Fibroblast of skin of right quadriceps (primary cell): ENCODE data around the gene ATG2B.

Experiments used
- DNase-seq: peaks from one replicate; pipeline ENCODE4 v3.0.0-alpha.2; 2013

The ATG2B gene, protein sequence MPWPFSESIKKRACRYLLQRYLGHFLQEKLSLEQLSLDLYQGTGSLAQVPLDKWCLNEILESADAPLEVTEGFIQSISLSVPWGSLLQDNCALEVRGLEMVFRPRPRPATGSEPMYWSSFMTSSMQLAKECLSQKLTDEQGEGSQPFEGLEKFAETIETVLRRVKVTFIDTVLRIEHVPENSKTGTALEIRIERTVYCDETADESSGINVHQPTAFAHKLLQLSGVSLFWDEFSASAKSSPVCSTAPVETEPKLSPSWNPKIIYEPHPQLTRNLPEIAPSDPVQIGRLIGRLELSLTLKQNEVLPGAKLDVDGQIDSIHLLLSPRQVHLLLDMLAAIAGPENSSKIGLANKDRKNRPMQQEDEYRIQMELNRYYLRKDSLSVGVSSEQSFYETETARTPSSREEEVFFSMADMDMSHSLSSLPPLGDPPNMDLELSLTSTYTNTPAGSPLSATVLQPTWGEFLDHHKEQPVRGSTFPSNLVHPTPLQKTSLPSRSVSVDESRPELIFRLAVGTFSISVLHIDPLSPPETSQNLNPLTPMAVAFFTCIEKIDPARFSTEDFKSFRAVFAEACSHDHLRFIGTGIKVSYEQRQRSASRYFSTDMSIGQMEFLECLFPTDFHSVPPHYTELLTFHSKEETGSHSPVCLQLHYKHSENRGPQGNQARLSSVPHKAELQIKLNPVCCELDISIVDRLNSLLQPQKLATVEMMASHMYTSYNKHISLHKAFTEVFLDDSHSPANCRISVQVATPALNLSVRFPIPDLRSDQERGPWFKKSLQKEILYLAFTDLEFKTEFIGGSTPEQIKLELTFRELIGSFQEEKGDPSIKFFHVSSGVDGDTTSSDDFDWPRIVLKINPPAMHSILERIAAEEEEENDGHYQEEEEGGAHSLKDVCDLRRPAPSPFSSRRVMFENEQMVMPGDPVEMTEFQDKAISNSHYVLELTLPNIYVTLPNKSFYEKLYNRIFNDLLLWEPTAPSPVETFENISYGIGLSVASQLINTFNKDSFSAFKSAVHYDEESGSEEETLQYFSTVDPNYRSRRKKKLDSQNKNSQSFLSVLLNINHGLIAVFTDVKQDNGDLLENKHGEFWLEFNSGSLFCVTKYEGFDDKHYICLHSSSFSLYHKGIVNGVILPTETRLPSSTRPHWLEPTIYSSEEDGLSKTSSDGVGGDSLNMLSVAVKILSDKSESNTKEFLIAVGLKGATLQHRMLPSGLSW (N-terminal part only)

DNA sequence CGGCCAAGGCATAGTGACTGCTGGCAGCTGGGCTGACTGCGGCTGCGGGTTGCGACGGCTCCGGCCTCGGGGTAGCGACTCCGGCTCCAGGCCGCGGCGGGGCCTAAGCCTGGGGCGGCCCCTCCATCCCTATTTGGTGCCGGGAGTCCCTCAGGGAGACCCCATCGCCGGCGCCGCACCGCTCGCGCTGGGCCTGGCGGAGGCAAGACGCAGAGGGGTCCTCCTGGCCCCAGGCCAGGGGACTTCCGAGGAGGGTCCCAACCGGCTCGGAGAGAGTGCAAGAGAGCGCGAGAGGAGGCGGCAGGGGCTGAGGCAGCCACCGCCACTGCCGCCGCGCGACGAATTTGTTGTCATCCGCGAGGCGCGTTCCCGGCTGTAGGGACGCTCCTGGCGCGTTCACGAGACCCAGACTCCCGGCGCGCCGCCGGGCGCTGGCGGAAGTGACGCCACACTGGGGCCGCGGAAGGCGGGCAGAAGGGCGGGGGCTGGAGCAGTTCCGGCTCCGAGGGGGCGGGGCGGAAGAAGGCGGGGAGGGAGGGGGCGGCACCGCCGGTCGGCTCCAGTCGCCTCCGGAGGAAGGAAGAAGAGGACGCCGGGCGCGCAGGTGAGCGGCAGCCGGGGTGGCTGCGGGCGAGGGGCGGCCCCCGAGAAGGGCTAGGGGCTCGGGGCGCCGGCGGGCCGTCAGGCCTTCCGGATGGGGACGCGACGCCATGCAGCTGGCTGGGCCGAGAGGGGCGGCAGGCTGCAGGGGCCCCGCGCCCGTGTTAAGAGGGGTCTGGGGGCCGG, at the start of gene ATG2B, which contains the start of gene GSKIP:
Gene ATG2B, minus strand, starts transcription at position 377 of the 786 bp plus-strand sequence. Its CDS starts 365 bp downstream, at position 12.
Gene GSKIP, plus strand, starts transcription at position 562 of the 786 bp plus-strand sequence. CDS start 18,722 bp downstream, outside the sequence.
- DNase-seq = peak; percentile 90

DNA sequence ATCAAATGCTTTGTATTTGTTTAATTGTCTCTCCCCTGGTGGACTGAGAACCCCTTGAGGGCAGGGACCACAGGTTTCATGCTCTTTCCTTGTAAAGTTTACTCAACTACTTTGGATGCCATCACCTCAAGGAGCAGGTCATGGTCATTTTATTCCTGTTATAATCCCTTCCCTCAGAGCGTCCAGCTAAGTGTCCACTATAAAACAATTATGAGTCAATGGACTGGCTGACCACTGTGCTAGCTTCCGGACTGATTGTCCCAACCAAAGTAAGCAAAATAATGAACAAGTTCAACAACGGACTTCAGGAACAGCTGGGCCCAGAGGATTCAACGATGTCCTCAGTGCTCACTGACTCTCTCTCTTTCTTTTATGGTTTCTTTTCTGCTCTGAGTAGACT, 47.0 kb upstream of the ATG2B start:
- DNase-seq = no peak

DNA sequence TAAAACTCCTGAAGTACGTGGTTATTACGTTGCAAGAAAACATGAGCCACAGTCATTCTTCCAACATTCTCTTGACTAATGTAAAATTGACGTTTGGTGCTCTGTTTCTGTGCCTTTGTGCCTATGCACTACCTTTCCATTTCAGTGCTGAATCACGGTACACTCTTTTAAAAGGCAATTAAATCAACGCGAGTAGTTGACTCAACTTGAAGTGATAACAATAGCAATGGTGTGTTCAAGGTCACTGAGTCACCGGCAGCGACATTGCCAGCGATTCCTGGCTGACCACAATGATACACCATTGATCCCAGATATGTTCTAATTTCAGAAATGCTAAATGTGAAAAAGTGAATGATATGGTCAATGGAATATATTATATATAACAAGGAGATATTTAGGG, 46.6 kb upstream of the ATG2B start:
- DNase-seq = no peak

DNA sequence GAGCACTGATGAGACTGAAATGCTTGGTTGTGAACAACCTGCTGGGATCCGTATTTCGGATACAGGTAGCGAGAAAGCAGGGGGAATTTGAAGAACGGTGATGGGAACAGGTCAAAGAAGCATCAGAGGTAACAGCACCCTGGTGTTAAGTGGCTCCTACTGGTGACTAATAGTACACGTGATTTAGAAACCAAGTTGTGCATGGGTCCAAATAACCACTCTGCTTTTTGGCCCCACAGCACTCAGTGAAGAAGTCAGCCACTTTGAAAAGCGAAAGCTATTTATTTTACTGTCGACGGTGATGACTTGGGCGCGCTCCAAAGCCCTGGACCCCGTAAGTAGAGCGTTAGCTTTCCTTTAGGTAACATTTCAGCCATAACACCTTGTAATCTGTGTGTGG, 45.5 kb upstream of the ATG2B start:
- DNase-seq = no peak

DNA sequence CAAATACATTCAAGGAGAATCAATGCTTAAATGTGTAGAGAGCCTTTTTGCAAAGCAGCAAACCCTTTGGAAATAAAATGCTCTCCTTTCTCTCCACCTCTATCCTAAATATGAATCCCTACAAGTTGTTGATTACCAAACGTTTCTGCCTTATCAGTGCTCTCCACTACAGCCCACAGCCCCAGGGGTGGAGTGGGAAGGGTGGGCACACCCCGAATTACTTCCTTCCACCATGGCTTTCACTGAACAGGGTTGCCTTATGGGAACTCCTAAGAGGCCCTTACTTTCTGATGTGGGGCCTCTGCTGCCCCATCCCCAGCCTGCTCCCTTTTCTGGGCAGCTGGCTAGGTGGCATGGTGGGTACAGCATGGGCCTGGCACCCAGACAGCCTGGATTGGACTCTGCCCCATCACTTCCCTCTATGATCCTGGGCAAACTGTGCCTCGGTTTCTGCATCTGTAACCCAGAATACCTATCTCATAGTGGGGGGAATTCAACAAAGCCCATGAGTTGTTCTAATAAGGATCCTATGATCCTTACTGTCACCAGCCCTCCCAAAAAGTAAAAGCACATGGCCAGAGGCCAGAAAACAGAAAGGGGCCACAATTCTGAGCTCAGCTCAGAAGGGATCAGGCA, 44.9 kb upstream of the ATG2B start:
- DNase-seq = no peak

DNA sequence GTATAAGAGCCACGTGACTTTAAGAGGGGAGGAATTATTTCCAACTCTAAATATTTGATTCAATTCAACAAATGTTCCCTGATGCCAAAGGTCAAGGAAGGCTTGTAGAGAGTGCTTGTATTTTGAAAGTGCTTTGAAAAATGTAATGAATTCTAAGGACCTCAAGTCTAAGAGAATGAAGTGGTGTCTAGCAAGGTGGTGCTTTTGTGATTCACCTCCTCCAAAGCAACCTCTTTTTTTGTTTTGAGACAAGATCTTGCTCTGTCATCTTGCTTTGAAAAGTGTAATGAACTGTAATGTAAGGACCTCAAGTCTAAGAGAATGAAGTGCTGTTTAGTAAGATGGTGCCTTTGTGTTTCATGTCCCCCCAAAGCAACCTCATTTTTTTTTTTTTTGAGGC, 42.5 kb upstream of the ATG2B start:
- DNase-seq = no peak

DNA sequence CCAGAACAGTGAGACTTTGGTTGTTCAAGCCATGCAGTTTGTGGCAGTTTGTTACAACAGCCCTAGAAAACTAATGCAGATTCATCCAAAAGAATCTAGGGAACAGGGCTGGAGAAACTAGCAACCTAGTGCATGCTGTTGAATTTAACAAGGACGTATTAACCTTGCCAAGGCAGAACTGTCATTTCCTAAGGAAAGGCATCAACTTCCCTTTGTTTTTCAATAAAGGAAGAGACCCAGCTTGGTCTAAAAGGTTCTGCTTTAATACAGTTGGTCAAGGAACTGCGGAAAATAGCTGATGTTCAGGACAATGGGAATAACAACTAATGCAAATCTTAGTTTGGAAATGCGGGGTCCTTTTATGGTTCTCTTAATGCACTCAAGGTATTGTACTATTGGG, 40.3 kb upstream of the ATG2B start:
- no peak for DNase-seq

DNA sequence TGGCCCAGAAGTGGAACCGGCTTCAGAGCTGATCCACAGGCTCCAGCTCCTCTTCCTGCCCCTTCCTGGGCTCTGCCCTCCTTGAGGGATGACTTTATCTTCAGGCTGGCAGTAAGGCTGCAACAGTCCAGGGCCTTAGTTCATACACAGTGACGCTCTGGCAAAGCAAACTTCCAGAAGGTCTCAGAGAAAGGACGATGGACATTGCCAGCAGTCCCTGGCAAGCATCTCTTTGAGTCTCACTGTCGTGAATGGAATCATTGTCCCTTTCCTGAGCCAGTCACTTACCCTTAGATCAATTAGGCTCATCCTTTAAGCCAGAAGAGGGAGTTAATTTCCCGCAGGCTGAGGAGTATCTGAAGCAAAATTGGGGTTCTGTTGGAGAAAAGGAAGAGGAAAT, 37.4 kb upstream of the ATG2B start:
- DNase-seq = no peak

DNA sequence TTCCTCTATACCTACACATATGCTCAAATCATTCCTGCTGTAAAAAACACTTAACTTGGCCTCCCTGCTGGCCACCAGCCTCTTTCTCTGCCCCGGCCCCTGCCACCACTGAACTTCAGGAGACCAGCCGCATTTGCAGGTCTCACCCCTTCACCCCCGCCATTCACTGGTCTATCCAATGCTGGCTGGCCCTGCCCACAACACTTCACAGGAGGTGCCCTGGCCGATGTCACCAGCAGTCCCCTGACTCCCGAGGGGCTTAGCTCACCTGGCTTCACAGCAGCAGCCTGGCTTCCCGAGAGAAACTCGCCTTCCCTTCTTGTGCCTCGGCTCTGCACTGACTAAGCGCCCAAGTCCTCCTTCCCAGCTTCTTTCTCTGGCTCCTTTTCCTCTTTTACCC, 36.3 kb upstream of the ATG2B start:
- DNase-seq = no peak

DNA sequence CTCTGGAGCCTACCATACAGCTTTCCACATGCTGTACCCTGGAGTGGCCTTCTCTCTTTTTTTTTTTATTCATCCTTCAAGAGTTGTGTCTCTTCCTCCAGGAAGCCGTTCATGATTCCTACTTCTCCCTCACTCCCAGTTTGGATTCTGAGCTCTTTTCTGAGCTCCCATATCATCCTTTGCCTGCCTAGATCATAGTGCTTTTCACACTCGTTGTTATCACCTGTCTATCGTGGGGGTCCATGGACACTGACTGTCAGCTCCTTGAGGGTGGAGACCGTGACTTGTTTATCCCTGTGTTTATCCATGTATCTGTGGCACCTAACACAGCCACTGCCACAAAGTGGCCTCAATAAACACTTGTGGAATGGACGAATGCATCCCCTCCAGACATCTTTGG, 35.8 kb upstream of the ATG2B start:
- DNase-seq = no peak

DNA sequence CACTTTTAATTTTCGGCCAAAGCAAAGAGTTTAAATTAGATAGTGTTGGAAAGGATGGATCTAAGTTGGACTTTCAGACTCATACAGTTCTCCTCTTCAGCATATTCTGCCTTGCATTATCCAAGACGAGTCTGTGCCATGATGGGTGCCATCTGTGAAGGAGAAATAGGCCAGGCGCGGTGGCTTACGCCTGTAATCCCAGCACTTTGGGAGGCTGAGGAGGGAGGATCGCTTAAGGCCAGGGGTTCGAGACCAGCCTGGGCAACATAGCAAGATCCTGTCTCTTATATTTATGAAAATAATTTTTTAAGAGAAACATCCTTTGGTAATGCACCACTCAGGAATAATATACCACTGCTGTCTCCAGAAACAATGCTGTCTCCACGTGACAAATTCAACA, 35.3 kb upstream of the ATG2B start:
- no peak for DNase-seq

DNA sequence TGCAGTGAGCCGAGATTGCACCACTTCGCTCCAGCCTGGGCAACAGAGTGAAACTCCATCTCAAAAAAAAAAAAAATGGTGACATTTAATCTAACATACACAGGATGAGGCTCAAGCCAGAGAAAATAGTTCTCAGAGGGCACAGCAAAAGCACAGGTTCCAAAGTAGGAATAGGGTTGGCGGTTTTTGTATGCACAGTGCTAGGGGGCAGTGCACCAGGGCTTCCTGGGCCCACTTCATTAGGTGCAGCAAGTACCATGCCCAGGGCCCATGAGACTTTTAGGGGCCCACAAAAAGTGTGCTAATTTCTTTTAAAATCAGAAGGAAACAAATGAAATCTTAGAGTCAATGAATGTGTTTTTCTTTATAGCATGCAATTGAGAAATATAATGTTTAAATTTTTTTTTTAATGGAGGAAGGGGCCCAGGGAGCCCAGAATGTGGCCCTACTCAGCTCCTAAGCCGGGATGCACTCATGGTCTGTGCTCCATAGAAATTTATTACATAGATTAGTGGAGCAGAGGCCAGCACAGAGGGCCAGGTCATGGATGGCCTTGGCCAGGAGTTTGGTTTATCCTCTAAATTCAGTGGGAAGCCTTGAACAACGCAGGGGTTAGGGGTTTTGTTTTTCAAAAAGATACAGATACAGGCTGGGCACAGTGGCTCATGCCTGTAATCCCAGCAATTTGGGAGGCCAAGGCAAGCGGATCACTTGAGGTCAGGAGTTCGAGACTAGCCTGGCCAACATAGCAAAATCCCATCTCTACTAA, 31.1 kb upstream of the ATG2B start:
- no peak for DNase-seq

DNA sequence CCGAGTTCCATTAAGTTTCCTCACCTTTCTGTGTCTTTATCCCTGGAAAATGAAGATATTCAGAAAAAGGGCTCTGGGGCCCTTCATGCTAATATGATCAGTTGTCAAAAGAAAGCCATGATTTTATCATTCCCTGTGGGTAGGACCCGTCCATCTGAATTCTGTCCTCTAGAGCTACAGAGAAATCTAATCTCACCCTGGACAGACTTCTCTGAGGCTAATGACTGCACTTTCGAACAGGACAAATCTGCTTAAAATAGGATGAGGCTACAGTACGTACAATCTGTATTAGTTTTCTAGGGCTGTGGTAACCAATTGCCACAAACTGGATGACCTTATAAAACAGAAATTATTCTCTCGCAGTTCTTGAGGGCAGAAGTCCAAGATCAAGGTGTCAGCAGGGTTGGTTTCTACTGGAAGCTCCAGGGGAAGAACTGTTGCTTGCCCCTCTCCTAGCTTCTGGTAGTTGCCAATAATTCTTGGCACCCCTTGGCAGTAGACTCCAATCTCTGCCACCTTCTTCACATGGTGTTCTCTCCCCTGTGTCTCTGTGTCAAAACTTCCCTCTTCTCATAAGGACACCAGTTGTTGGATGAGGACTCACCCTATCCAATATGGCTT, 30.0 kb upstream of the ATG2B start:
- no peak for DNase-seq

DNA sequence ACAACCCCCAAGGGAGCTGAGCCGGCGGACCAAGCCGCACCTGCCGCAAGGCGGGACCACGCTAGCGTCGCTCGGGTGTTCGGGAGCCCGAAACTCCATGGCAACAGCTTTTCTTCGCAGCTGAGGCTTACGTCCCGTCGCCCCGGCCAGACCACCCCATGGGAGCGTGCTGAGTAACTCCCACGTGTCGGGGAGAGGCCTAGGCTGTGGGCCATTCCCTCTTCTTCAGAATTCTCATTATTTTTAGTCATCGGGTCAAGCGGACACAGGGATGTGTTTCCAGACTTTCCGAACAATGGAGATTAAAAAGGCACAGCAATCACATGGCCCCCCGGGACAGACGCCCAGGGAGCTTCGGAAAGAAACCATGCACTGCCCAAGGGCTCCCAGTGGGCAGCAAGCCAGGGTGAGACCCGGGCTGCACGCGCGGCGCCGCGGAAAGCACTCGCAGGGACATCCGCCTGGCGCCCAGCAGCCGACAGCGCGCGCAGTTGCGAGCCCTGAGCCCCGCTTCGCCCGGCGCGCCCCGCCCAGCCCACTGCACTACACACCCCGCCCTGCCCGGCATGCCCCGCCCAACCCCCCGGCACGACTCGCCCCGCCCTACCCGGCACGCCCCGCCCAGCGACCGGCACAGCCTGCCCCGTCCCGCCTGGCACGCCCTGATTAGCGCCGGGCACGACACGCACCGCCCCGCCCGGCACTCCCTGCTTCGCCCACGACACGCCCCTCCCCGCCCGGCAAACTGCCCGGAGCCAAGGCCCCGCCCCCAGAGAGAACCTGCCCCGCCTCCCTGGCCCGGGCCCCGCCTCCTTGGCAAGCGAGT, 28.4 kb upstream of the ATG2B start:
- DNase-seq = peak; percentile 95

DNA sequence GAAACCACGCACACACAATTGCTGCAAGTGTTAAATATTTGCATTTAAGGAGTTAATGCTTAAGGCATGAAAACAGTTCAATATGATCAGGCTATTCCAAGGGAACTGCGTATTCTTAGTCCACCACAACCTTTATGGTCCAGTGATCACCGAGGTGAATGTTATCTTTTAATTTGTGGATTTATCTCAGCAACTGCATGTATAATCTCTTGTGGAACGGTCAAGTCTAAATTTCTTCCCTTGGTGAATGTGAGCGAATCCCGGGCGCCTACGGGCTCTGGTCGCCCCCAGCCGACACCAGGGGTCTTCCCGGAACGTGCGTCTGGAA, 27.8 kb upstream of the ATG2B start:
- no peak for DNase-seq

DNA sequence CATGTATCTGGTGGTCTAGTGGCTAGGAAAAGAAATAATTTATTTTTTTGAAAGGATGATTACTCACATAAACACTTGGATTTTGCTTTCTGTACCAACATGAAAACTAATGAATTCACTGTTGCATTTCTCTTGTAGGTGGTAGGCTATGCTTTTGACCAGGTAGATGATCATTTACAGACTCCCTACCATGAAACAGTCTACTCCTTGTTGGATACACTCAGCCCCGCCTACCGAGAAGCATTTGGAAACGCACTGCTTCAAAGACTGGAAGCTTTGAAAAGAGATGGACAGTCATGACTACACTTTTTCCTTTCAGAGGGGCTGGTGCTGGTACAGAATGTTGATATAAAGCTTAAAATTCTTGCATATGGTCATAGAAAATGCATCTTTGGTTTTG, 22.2 kb upstream of the ATG2B start:
- DNase-seq = no peak

DNA sequence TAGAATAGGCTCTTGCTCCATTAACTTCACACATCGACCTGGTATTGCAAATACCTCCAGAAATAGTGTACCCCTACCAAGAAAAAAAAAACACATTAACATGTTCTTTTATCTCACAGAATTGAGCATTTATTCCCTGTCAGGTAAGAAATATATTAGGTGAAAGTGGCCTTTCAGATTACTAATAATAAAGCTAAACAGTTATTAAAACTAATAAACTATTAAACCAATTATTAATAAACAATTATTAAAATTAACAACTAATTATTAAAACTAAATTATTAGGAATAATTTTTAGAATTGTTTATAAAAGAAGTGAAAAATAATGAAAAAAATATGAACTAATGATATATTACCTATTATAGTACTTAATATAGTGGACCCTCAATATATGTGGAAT, 21.6 kb upstream of the ATG2B start:
- DNase-seq = no peak

DNA sequence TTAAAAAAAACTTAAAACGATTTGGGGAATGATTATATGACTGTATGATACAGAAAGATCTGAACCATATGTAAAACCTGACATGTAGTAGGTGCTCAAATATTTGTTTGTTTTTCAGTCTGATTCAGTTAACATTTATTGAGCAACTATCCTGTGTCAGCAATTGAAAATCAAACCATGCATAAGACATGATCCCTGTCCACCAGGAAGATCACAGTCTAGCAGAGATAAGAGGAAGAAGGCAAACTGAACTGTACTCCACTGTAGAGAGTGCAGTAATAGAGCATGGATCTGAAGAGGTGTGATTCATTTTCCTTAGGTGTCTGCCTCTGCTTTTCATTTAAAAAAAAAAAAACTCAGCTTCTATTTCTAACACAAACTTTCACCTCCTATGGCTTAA, 20.9 kb upstream of the ATG2B start:
- no peak for DNase-seq

DNA sequence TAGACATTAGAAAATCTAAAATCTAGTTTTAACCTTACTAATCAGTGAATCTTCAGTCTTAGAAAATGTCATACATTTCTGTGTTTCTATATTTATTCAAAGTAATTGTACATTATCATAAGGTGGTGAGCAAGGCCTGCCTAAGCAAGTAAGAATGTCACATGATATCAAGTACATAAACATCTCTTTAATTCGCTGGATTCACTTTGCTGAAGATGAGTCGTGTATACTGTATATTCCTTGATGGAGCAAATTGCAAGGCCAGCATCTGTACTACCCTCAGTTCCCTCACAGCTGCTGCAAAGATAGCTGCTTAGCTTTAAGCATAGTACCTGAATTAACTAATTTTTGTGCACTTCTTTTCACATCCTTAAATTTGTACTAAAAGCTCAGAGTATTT, 20.3 kb upstream of the ATG2B start:
- DNase-seq = no peak

DNA sequence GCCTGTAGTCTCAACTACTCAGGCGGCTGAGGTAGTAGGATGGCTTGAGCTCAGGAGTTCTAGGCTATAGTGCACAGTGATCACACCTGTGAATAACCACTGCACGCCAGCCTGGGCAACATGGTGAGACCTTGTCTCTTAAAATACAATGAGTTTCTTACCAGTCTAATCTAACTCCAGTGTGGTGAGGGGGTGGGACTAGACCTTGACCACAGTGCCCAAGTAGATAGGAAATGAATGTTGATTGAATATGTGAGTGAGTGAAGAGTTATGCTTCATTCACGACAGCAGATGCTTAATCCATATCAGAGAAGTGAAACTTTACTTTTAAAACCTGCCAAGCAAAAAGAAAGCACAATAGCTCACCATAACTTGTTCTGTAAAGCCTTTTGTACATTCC, 17.6 kb upstream of the ATG2B start:
- no peak for DNase-seq
